Esophagus muscularis mucosa (tissue), 4 donors: ENCODE data around the gene TMEM47. TPM values are rescaled to one million over a fixed set of nuclear protein-coding genes. Genes with fewer than 3 reads are reported as not detected.

Experiments used
- DNase-seq: peaks from one replicate; pipeline ENCODE4 v3.0.0-alpha.2; 2017; ENCODE audit errors: extremely low spot score
- H3K27ac ChIP-seq, 4 donors: fragments of 200-600 bp; sonication (generic); replicated peaks in 1 of 4; 1 replicate in 3 of 4; 2 replicates in 1 of 4; pipeline ENCODE4 v1.5.1; 2016 to 2019; ENCODE audit warnings: mild to moderate bottlenecking in 1 of 4
- H3K27me3 ChIP-seq, 4 donors: fragments of 200-600 bp; sonication (generic); one replicate each; pipeline versions ENCODE4 v1.5.1 to v1.6.0; 2016 to 2019
- H3K36me3 ChIP-seq, 4 donors: fragments of 200-600 bp; sonication (generic); one replicate each; pipeline ENCODE4 v1.5.1; 2016 to 2019
- H3K4me1 ChIP-seq, 4 donors: fragments of 200-600 bp; sonication (generic); one replicate each; pipeline ENCODE4 v1.5.1; 2016 to 2019
- H3K4me3 ChIP-seq, 4 donors: fragments of 200-600 bp; sonication (generic); 1 replicate in 2 of 4; 2 replicates in 2 of 4; pipeline ENCODE4 v1.5.1; 2016 to 2019; ENCODE audit warnings: mild to moderate bottlenecking in 4 of 4, moderate library complexity in 1 of 4
- H3K9me3 ChIP-seq, 4 donors: fragments of 200-600 bp; sonication (generic); 1 replicate in 3 of 4; 2 replicates in 1 of 4; pipeline ENCODE4 v1.5.1; 2016 to 2019
- CTCF ChIP-seq, 3 experiments: fragments of 200-600 bp in 2 of 3; fragments of 450-650 bp in 1 of 3; sonication (generic) in 2 of 3; IDR thresholded peaks; one replicate each; pipeline ENCODE4 v1.5.1; 2017 to 2019; ENCODE audit warnings: antibody characterized with exemption in 3 of 3, mild to moderate bottlenecking in 2 of 3, moderate library complexity in 1 of 3
- EP300 ChIP-seq: sonication (generic); formaldehyde crosslinking; IDR thresholded peaks from one replicate; pipeline ENCODE4 v1.6.1; 2017; ENCODE audit warnings: antibody characterized with exemption
- POLR2A ChIP-seq: fragments of 450-650 bp; IDR thresholded peaks from one replicate; pipeline ENCODE4 v1.6.1; 2017; ENCODE audit warnings: antibody characterized with exemption, moderate library complexity, mild to moderate bottlenecking, low read depth
- POLR2AphosphoS5 ChIP-seq, 2 donors: sonication (generic); formaldehyde crosslinking; IDR thresholded peaks; one replicate each; pipeline ENCODE4 v1.6.1; 2017; ENCODE audit warnings: antibody characterized with exemption in 2 of 2
- WGBS: methylation state at CpG from one replicate; pipeline ENCODE4 v1.1.5; 2018; 5-methylcytosine and 5-hydroxymethylcytosine counted together
- intact Hi-C: fragments of 100-400 bp; cut with DNase I; formaldehyde crosslinking; loops from one replicate; pipeline ENCODE4 v1.15.1; 2023
- total RNA-seq, 4 donors: library from RNA; depleted of rRNA; stranded (reverse); fragments of >200 nt; gene quantifications; one replicate each; pipeline versions ENCODE4 v1.1.0 to v1.2.1, GENCODE V29; 2016

Gene TMEM47
- 100 to 1,000 TPM; 124 to 261 (median 192) TPM for total RNA-seq

- Histone ChIP-seq H3K4me3 (peak within 1 kb of the TSS; percentile 69 to 84 (median 70)), H3K36me3 (no peaks in the 10 kb centered on the region), H3K9me3 (no peaks in the 10 kb centered on the region), H3K4me1 (peaks cover 0 to 14% (median 5%) of the 10 kb centered on the region in 4 donors), H3K27me3 (no peaks in the 10 kb centered on the region), H3K27ac (peak within 1 kb of the TSS; percentile 85 to 90 (median 88))
- WGBS = 25% methylated on average over 4 of the region's 100 CpGs
- intact Hi-C loops = loop anchor here (10.0 kb wide), 1 partner anchor 228 kb away; no protein-coding TSS in a partner anchor
- DNase-seq = no peak
- peak; percentile 32 to 66 for TF ChIP-seq POLR2AphosphoS5 (IDR thresholded peaks at IDR 0.05)
- TF ChIP-seq CTCF (IDR thresholded peaks at IDR 0.05) = no peak
- TF ChIP-seq EP300 = no peak
These were observed at the start of gene TMEM47 for GRCh38 chrX:34656842-34657725. Gene TMEM47, minus strand, starts transcription at chrX:34657285. Its CDS starts 256 bp downstream, at chrX:34657029.

GRCh38 chrX:34687095-34687494 lies 30.0 kb upstream of the TMEM47 start:
- intact Hi-C loops = no loop called here
- WGBS = 61% methylated on average over 2 of the region's 2 CpGs

GRCh38 chrX:34659575-34659974 lies 2.5 kb upstream of the TMEM47 start:
- Histone ChIP-seq H3K4me1 (peaks cover 0 to 5% (median 0%) of the 10 kb centered on the region in 4 donors), H3K27me3 (no peaks in the 10 kb centered on the region), H3K27ac (no peak overlapping the region), H3K9me3 (no peaks in the 10 kb centered on the region), H3K4me3 (no peak overlapping the region), H3K36me3 (no peaks in the 10 kb centered on the region)
- intact Hi-C loops = loop anchor here (10.0 kb wide), 1 partner anchor 225 kb away; no protein-coding TSS in a partner anchor
- no peak for DNase-seq
- WGBS = 71% methylated on average over 1 of the region's 1 CpG
- no peak for TF ChIP-seq EP300
- no peak for TF ChIP-seq POLR2A
- TF ChIP-seq POLR2AphosphoS5 (IDR thresholded peaks at IDR 0.05) = no peak
- no peak for TF ChIP-seq CTCF (IDR thresholded peaks at IDR 0.05)

More at GRCh38 chrX:34687095-34687494, 30.0 kb upstream of the TMEM47 start:
- Histone ChIP-seq H3K4me3 (no peak overlapping the region), H3K4me1 (no peaks in the 10 kb centered on the region), H3K9me3 (peaks cover 0 to 16% (median 0%) of the 10 kb centered on the region in 4 donors), H3K27me3 (no peaks in the 10 kb centered on the region), H3K36me3 (no peaks in the 10 kb centered on the region), H3K27ac (no peak overlapping the region)
- no peak for TF ChIP-seq POLR2AphosphoS5 (IDR thresholded peaks at IDR 0.05)
- no peak for DNase-seq

- H3K27ac ChIP-seq = no peak overlapping the region
- no peaks in the 10 kb centered on the region for H3K36me3 ChIP-seq
- peaks cover 0 to 5% (median 0%) of the 10 kb centered on the region in 4 donors for H3K4me1 ChIP-seq
- intact Hi-C loops = loop anchor here (10.0 kb wide), 1 partner anchor 226 kb away; no protein-coding TSS in a partner anchor
- no peaks in the 10 kb centered on the region for H3K9me3 ChIP-seq
- no peaks in the 10 kb centered on the region for H3K27me3 ChIP-seq
- TF ChIP-seq POLR2AphosphoS5 (IDR thresholded peaks at IDR 0.05) = no peak
- TF ChIP-seq EP300 = no peak
- TF ChIP-seq CTCF (IDR thresholded peaks at IDR 0.05) = no peak
- no peak for TF ChIP-seq POLR2A
- H3K4me3 ChIP-seq = no peak overlapping the region
- DNase-seq = no peak
- 75% methylated on average over 4 of the region's 4 CpGs for WGBS
These were observed 1.2 kb upstream of the TMEM47 start for GRCh38 chrX:34658326-34658725.

- intact Hi-C loops = loop anchor here (10.0 kb wide), 1 partner anchor 227 kb away; no protein-coding TSS in a partner anchor
- DNase-seq = no peak
- Histone ChIP-seq H3K4me3 (peak overlapping the region; percentile 69 to 84 (median 70)), H3K4me1 (peaks cover 0 to 8% (median 1%) of the 10 kb centered on the region in 4 donors), H3K27ac (peak overlapping the region; percentile 85 to 90 (median 88)), H3K27me3 (no peaks in the 10 kb centered on the region), H3K36me3 (no peaks in the 10 kb centered on the region), H3K9me3 (no peaks in the 10 kb centered on the region)
- 26% methylated on average over 13 of the region's 13 CpGs for WGBS
- TF ChIP-seq EP300 (no peak), POLR2AphosphoS5 (IDR thresholded peaks at IDR 0.05) (no peak), CTCF (IDR thresholded peaks at IDR 0.05) (no peak), POLR2A (no peak)
These were observed 613 bp upstream of the TMEM47 start for GRCh38 chrX:34657726-34658070.
